Jurkat, Clone E6-1 (cell line): ENCODE measurements around the gene MST1R.
A peak's percentile ranks its signal among the peaks of the same experiment; 100 is the strongest.
"Not testable (repeated sequence)": the region's sequence is repeated elsewhere in the genome, so short reads cannot be mapped to it uniquely, and the experiment has no call there.

Source experiments
- DNase-seq: peaks from one replicate; pipeline ENCODE4 v3.0.0-alpha.2; 2011; ENCODE audit warnings: low read depth, low spot score
- H3K4me3 ChIP-seq: 2 replicates; pipeline ENCODE4 v1.5.1; 2011; ENCODE audit warnings: mild to moderate bottlenecking, low read length, control low read depth, moderate library complexity

MST1R gene

DNA sequence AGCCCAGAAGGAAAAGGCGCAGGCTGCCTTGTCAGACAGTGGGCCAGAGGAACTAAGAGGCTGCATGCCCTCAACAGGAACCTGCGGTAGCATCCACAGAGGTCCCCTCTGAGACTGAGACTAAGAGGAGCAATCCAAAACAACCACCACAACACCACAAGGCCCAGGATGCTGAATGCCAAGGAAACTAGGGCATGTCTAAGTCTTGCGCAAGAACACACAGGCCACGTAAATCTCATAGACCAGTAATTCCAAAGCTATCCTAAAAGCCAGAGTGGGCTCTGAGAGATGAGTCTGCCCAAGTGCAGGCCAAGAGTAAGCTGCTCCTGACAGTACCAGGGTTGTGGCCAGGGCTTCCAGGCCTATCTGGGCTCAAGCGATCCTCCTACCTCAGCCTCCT, 13.0 kb upstream of the MST1R start:
- DNase-seq = no peak
- no peak overlapping the region for H3K4me3 ChIP-seq

DNA sequence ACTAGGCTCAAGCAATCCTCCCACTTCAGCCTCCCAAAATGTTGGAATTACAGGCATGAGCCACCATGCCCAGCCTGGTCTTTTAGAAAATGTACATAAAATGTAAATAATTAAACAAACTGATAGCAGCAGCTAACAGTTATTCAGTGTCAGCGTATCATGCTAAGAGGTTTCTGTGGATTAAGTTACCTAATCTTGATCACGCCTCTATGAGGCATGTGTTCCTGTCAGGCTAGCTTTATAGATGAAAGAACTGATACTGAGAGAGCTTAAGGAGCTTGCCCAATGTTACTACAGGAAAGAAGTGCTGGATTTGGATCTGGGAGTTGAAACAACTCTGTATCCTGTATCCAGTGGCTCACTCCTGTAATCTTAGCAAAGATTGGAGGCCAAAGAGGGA, 11.2 kb upstream of the MST1R start:
- no peak overlapping the region for H3K4me3 ChIP-seq
- no peak for DNase-seq

DNA sequence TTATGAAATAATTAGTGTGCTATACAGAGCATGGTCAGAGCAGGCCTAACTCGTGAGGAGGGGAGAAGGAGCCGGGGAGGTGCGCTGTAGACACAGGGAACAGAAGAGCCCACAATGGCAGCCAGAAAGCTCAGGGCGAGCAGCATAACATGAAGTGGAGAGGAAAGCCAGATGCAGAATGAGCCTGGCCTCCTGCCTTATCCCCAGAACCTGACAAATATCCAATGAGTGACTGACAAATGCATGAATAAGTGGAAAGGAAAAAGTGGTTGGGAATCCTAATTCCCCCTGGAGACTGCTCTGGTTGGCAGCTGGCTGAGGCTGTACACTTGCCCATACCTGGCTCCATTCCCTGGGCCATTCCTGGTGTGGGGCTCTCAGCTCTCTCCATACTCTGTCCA, 9.2 kb upstream of the MST1R start:
- no peak overlapping the region for H3K4me3 ChIP-seq
- DNase-seq = no peak

DNA sequence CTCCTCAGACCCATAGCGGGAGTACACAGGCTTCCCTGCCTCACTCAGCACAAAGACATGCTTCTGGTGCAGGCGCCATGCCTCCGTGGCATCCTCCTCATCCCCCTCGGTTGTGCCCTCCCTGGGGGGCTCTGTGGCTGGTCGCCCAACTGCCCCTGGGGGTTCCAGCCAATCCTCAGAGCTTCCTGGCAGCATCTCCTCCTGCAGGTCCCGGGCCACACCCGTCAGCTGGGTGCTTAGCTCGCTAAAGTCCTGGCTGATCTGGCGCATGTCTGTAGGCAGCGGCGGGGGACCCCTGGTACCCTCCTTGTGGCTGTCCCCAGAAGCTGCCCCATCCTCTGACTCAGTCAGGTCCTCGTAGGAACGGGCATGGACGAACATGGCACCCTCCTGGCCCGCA, 7.9 kb upstream of the MST1R start:
- H3K4me3 ChIP-seq = no peak overlapping the region
- no peak for DNase-seq

DNA sequence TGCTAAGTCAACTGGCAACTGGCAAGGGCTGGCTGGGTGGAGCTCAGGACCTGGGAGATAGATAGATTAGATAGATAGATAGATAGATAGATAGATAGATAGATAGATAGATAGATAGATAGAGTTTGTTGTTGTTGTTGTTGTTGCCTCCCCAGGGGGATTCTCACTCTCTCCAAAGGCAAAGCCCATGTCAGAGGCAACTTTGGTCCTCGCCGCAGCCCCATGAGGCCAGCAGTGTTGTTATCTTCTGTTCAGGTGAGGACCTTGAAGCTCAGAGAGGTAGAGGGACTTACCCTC, 7.4 kb upstream of the MST1R start:
- no peak overlapping the region for H3K4me3 ChIP-seq
- no peak for DNase-seq

DNA sequence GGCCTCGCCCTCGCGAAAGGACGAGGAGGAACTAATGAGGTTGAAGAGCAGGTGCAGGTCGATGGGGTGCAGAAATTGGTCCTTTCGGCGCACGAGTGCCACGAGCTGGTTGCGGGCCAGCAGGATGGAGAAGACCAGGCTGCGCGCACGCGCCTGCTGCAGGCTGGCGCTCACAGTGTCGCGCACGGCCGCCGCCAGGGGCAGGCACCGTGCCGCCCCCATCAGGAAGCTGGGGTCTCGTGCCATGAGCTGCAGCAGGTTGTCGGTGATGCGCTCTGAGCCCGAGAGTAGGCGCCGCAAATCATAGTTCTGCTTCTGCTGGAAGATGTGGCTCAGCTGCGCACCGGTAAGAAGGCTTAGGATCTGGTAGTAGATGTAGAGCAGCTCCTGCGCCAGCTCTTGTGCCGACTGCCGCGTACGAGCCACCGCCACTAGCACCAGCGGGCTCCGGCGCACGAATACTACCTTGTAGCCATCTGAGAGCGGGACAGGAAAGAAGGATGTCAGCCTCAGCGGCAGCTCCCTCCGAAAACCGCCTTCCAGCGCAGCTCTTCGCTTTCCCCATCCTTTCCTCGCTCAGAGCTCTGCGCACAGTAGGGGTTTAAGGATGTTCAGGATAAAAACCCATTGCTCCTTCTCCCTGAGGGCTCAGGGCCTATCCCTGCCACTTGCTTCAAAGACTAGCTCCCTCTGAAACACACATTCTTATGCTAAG, 6.9 kb upstream of the MST1R start:
- no peak for DNase-seq
- H3K4me3 ChIP-seq = no peak overlapping the region

DNA sequence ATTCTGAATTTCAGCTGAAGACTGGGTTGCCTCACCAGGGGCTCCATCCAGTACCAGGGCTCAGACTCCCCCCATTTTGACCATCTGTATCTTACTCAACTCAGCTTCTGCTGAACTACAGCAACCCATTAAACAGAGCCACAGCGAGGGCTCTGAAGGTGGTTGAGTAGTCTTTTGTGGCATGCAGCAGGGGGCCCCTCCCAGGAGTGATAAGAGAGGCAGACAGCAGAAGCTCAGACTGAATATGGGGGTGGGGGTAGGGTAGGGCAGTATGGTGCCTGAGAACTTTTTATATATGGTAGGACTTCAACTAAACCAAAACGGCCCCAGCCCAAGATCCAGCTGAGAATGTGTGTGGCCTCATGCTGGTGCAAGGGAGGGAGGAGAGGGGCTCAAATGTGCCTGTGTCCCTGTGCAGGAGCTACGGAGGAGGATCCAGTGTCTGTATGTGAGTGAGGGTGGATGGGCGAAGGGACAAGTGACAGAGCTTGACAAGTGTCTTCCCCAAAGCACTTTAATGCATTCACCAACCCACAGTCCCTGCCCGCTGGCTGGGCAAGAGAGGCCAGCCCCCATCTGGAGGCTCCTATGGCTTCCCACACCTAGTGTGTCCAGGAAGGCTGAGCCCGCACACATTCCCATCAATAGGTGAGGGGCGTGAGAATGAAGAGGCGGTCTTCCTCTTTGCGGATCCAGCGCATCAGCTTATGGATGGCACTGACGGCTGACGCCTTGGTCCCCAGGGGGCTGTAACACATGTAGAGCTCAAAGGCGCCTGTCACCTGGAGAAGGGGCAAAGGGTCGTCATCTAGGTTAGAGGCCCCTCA, 4.9 kb upstream of the MST1R start:
- no peak overlapping the region for H3K4me3 ChIP-seq

DNA sequence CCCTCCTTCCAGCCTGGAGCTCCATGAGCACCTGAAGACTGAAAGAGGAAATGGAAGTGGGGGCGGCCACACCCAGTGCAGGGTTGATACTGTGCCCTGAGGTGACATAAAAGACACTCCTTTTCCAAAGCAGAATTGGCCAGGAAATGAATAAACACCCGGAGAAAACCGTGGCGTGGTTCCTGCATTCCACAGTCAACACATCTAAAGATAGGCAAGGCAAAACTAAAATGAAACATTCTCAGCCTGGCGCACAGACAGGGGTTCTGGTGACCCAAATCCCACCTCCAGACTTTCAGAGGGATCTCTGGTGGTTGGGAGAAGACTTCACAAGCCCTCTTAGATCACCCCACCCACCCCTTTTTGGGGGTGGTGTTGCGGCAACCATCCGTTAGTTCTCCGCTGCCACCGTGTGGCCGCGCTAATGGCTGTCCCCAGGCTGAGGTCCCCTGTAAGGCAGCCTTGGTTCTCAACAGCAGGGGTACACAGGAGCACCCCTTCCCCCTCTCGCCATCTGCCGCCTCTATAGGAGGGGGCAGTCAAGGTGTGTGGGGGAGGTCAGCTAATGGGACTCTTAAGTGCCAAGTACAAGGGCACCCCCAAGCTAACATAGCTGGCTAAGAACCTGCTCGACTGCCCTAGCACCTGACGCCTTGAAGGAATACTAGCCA, 2.5 kb upstream of the MST1R start:
- peak; percentile 52 for DNase-seq
- peak overlapping the region; percentile 15; the same call in 1 of the 2 replicates for H3K4me3 ChIP-seq

More for the DNA sequence above, 4.9 kb upstream of the MST1R start:
- no peak for DNase-seq

DNA sequence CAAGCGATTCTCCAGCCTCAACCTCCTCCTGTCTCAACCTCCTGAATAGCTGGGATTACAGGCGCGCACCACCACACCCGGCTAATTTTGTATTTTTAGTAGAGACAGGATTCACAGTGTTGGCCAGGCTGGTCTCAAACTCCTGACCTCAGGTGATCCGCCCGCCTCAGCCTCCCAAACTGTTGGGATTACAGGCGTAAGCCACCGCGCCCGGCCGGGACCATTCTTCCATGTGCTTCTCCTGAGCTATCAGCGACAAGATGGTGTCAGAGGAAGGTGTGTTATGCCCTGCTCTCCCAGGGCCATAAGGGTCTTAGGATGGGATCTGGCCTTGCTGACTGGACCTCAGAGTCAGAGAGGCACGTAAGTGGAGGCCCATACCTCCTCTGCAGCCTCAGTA, 775 bp upstream of the MST1R start:
- not testable (repeated sequence) for H3K4me3 ChIP-seq, DNase-seq

DNA sequence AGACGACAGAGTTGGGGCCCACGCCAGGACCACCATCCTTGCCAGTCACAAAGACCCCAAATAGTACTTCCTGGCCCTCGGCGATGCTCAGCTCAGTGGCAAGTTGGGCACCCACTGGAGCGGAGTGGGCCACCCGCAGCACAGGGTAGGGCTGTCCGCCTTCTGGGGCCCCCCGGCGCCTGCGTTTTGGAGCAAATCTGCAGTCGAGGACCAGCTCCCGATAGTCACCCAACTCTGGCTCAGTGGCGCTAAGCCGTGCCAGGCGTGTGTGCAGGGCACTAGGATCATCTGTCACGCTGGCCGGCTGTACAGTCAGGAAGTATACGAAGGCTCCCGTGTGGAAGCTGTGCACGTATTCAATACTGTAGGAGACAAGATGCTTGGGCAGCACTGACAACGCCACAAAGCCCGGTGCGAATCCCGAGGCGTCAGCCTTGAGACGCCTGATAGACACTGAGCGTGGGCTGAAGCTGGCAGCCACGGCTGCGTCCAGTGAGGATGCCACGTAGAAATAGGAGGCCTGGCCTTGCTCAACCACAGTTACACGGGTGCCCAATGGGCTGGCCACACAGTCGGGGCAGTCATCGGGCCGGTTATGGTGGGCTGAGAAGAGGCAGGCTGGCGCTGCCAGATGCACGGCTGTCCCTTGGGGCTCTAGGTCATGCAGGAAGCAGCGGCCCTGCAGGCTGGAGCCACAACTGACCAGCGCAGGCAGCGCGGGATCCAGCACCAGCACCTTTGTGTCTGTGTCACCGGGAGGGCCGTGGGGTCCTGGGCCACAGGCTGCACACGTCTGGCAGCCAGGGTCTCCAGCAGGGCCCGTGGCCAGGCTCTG, 945 bp downstream of the MST1R start:
- no peak overlapping the region for H3K4me3 ChIP-seq
- DNase-seq = no peak

DNA sequence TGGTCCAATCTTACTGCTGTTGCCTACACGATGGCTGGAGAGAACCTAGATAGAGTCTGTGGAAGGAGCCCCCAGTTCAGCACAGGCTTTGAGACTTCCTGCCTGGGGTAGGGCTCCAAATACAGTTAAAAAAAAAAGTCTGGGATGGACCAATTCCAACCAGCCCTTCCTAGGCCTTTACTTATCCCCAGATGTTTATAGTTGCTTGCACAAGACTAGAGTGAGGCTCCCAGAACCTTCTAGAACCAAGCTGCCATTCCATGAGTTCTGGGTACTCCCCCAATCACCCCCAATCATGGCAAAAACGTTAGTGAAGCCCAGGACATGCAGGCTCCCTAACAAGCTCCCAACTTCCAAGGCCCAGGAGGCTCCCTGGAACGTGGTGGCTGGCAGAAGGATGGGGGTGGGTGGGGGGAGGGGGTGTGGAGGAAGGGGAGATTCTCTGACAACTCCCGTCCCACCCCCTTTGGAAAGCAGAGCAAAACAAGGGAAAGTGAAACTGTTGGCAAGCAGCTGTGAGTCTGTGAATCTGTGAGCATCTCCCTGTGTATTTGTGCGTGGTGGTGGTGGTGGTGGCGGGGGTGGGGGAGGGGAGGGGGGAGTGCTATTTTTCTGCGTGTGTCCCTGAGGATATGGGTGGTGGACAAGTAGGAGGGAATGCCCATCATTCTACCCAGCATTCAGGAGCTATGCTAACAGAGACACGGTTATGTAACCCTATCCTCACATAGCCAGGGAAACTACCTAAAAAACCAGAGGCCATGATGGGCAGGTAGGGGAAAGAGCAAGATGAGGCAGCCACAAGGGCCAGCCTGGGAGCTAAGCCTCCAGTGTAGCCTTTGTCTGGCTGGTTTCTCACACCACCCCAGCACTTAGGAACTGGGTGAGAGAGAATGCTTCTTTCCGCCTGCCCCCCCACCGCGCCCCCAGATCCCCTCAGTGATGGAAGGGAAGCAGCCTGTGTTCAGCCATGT, 2.0 kb downstream of the MST1R start:
- no peak overlapping the region for H3K4me3 ChIP-seq
- peak; percentile 16 for DNase-seq

DNA sequence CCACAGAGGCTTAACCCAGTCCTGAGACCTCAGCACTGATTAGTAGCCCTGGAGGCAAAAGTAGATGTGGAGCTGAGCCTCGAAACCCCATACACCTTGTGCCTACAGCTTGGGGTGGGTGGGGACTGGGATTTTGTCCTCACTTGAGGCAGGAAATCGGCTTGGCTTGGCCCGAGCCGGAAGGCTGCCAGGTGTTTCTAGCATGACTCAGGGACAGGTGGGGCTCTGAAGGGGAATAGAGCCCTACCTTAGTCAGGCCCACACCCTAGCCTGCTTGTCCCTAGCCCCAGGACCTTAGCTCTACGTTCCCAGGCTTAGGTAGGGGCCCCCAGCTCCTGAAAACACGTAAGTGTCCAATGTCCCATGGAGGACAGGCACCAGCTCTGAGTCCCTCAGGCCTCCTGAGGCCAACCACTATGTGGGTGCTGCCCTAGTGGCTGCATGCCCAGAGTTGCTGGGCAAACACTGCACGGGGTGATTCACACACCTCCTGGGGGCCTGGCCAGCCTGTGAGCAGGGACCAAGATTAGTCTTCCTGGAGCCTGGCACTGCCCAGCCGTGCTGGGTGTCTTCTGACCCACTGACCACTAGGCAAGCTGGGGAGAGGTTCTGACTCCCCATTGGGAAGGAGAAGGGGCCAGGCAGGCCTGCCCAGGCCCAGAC, 3.1 kb downstream of the MST1R start:
- DNase-seq = no peak
- no peak overlapping the region for H3K4me3 ChIP-seq

DNA sequence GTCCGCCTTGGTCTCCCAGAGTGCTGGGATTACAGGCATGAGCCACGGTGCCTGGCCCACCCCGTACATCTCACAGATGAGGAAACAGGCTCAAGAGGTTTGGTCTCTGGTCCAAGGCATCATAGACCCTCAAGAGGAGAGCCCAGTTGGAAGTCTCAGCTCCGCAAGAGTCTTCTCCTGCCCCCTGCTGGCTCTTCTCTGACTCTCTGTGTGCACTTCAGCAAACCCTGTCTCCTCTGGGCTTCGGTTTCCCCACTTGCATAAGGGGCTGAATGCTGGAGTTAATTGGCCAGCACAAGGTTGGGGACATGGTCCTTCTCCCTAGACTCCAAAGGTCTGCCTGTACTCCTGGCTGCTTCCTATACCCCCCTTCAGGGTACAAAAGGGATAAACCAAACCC, 3.9 kb downstream of the MST1R start:
- no peak overlapping the region for H3K4me3 ChIP-seq
- DNase-seq = no peak

DNA sequence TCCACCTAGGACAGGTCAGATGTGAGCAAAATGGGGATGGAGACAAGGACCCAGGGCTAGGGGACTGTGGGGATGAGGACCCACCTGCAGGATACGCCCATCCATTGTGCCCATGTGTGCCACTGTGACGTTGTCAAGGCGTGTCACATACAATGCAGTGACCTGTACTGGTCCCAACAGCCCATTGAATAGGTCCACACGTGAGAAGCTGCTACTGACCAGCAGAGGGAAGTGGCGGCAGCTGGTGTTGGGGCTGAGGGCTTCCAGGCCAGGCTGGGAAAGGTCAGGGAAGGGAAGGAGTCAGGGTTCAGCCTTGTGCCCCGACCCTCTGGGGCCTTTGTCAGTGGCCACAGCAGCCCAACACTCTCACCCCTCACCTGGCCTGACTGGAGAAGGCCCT, 4.7 kb downstream of the MST1R start:
- DNase-seq = no peak
- H3K4me3 ChIP-seq = no peak overlapping the region

DNA sequence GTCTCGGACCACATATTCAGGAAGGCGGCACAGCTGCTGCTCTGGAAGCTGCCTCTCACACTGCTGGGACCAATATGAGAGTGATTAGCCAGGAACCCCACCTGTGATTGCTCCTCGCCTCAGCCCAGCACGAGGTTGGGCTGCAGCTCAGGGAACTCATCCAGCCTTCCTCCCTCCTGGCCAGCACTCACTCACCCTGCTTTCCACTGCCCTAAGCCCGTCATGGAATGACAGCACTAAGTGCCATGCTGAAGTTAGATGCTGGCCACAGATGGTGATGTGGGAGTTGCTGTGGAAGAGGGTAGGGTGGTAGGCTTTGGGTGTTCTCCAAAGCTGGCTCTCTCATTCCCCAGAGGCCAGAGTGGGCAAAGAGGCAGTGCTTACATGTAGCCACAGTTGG, 7.3 kb downstream of the MST1R start:
- DNase-seq = no peak

DNA sequence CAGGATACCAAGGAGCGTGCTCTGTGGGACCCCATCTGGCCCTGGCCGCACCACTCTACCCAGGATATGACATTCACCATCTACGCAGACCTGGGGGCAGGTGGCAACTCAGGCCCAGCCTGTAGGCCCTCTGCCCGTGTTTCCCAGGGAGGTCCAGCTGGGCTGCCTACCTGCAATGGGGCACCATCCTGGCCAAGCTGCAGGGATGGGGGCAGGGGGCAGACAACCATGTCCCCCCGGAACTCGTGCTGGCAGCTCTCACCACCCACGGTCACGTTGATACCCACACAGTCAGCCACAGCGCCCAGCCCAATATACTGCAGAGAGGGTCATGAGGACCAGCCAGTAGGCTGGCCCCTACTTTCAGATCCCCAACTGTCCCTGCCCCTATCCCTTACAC, 7.9 kb downstream of the MST1R start:
- H3K4me3 ChIP-seq = no peak overlapping the region
- no peak for DNase-seq

More for the DNA sequence above, 7.3 kb downstream of the MST1R start:
- no peak overlapping the region for H3K4me3 ChIP-seq

DNA sequence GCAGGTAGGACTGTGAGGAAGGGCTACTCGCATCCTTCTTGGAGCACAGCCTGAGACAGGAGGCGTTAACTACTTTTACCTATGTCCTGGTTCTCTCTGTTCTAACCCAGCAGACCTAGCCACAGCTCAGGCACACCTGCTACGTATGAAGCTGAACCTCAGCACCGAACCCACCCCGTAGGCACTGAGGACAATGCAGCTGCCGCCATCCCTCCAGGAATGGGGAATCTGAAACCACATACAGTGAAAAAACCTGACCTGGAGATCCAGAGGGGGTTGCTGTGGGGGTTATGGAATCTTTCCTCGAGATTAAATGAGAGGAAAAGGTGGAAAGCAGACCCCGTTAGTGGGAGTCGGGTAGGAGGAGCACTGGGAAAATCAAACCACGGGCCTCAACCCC, 14.4 kb downstream of the MST1R start:
- H3K4me3 ChIP-seq = no peak overlapping the region
- DNase-seq = no peak

DNA sequence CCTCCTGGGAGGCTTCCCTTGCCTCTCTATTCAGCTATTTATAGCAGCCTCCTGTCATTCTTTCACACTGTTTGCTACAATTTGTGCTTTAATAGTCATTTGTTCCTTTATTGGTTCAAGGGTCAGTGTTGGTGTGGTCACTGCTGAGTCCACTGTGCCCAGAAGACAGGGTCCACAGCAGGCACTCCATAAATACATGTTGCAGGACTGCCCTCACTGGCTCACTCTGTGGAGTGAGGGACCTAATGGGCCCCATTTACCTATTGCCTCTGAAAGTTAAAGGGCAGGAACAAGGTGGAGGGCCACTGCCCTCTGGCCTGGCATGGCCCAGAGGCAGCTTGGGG, 16.8 kb downstream of the MST1R start:
- no peak overlapping the region for H3K4me3 ChIP-seq
- DNase-seq = no peak
